Stimulated activated CD4-positive, alpha-beta T cell treated with anti-CD3 and anti-CD28 coated beads, Interleukin-4, amount 100 ng/mL, for 24 hours (primary cell): Measurements from ENCODE around the gene RPS6KA2.

Experiments
- DNase-seq: peaks from one replicate; pipeline ENCODE4 v3.0.0-alpha.2; 2020

RPS6KA2 gene

GRCh38 chr6:166627033-166627874 is at the start of gene RPS6KA2:
Gene RPS6KA2, minus strand, starts transcription at chr6:166627251. Its CDS starts 232 bp downstream, at chr6:166627019.
- DNase-seq = peak; percentile 100

- DNase-seq = no peak
Measured at GRCh38 chr6:166676270-166676860, 49.3 kb upstream of the RPS6KA2 start.

- no peak for DNase-seq
Measured at GRCh38 chr6:166675736-166676135, 48.7 kb upstream of the RPS6KA2 start.

- DNase-seq = no peak
Measured at GRCh38 chr6:166673309-166673708, 46.3 kb upstream of the RPS6KA2 start.

GRCh38 chr6:166672624-166673206 is 45.7 kb upstream of the RPS6KA2 start:
- DNase-seq = no peak

GRCh38 chr6:166672146-166672545 is 45.1 kb upstream of the RPS6KA2 start:
- DNase-seq = no peak

GRCh38 chr6:166671434-166672081 is 44.5 kb upstream of the RPS6KA2 start:
- no peak for DNase-seq

GRCh38 chr6:166670894-166671293 is 43.8 kb upstream of the RPS6KA2 start:
- no peak for DNase-seq

- no peak for DNase-seq
Measured at GRCh38 chr6:166670013-166670412, 43.0 kb upstream of the RPS6KA2 start.

- DNase-seq = no peak
Measured at GRCh38 chr6:166667796-166668610, 41.0 kb upstream of the RPS6KA2 start.

- no peak for DNase-seq
Measured at GRCh38 chr6:166664135-166664534, 37.1 kb upstream of the RPS6KA2 start.

- DNase-seq = no peak
Measured at GRCh38 chr6:166663568-166663967, 36.5 kb upstream of the RPS6KA2 start.

GRCh38 chr6:166662690-166663089 is 35.6 kb upstream of the RPS6KA2 start:
- DNase-seq = no peak

- no peak for DNase-seq
Measured at GRCh38 chr6:166661327-166662085, 34.5 kb upstream of the RPS6KA2 start.

- no peak for DNase-seq
Measured at GRCh38 chr6:166660157-166660688, 33.2 kb upstream of the RPS6KA2 start.

- DNase-seq = no peak
Measured at GRCh38 chr6:166659581-166659980, 32.5 kb upstream of the RPS6KA2 start.

- no peak for DNase-seq
Measured at GRCh38 chr6:166658792-166659150, 31.7 kb upstream of the RPS6KA2 start.

GRCh38 chr6:166658115-166658791 is 31.2 kb upstream of the RPS6KA2 start:
- no peak for DNase-seq

GRCh38 chr6:166657531-166657930 is 30.5 kb upstream of the RPS6KA2 start:
- DNase-seq = no peak

GRCh38 chr6:166656230-166657151 is 29.4 kb upstream of the RPS6KA2 start:
- DNase-seq = no peak
